HK-2 (cell line): Measurements from ENCODE around the gene PLS1.
"Not testable (repeated sequence)": the region's sequence is repeated elsewhere in the genome, so short reads cannot be mapped to it uniquely, and the experiment has no call there.

Experiments used
- DNase-seq: peaks from one replicate; pipeline ENCODE4 v3.0.0-alpha.2; 2018; ENCODE audit not compliant: unreplicated experiment

The PLS1 gene

GRCh38 chr3:142693136-142693853, 97.1 kb downstream of the PLS1 start:
- no peak for DNase-seq

- no peak for DNase-seq
These were observed 98.0 kb downstream of the PLS1 start for GRCh38 chr3:142694225-142694624.

GRCh38 chr3:142705198-142705597, 109.0 kb downstream of the PLS1 start:
- DNase-seq: no peak

- DNase-seq: no peak
These were observed 110.3 kb downstream of the PLS1 start for GRCh38 chr3:142706321-142707127.

- DNase-seq: no peak
These were observed 113.0 kb downstream of the PLS1 start for GRCh38 chr3:142709207-142709606.

GRCh38 chr3:142714882-142715281, 118.7 kb downstream of the PLS1 start:
- DNase-seq: not testable (repeated sequence)

GRCh38 chr3:142716102-142716501, 119.9 kb downstream of the PLS1 start:
- no peak for DNase-seq

GRCh38 chr3:142723665-142723967, 127.4 kb downstream of the PLS1 start:
- DNase-seq: no peak

- peak; percentile 88 for DNase-seq
These were observed 127.9 kb downstream of the PLS1 start, which contains the start of gene TRPC1 for GRCh38 chr3:142723968-142724681. TRPC1 (plus strand) TSS chr3:142724034; CDS start chr3:142724560, 526 bp downstream.

- peak; percentile 82 for DNase-seq
These were observed 128.6 kb downstream of the PLS1 start for GRCh38 chr3:142724682-142725356.

GRCh38 chr3:142725357-142725739, 129.2 kb downstream of the PLS1 start:
- DNase-seq: no peak

GRCh38 chr3:142726017-142726416, 129.8 kb downstream of the PLS1 start:
- no peak for DNase-seq

- DNase-seq: no peak
These were observed 135.9 kb downstream of the PLS1 start for GRCh38 chr3:142732066-142732465.

- DNase-seq: no peak
These were observed 138.6 kb downstream of the PLS1 start for GRCh38 chr3:142734834-142735233.

GRCh38 chr3:142735462-142735861, 139.3 kb downstream of the PLS1 start:
- no peak for DNase-seq

GRCh38 chr3:142738396-142738795, 142.2 kb downstream of the PLS1 start:
- no peak for DNase-seq

GRCh38 chr3:142746646-142747045, 150.5 kb downstream of the PLS1 start:
- no peak for DNase-seq

- DNase-seq: not testable (repeated sequence)
These were observed 154.3 kb downstream of the PLS1 start for GRCh38 chr3:142750531-142750930.

- not testable (repeated sequence) for DNase-seq
These were observed 156.4 kb downstream of the PLS1 start for GRCh38 chr3:142752605-142753004.

GRCh38 chr3:142754494-142754893, 158.3 kb downstream of the PLS1 start:
- no peak for DNase-seq
